Activated T-cell treated with anti-CD3 and anti-CD28 coated beads, Interleukin-2, amount 50 U/mL, for 24 hours (primary cell): ENCODE results near the gene NPTXR.
A peak's percentile ranks its signal among the peaks of the same experiment; 100 is the strongest.
"Not testable (repeated sequence)": the region's sequence is repeated elsewhere in the genome, so short reads cannot be mapped to it uniquely, and the experiment has no call there.

ENCODE experiments used
- DNase-seq: peaks from one replicate; pipeline ENCODE4 v3.0.0-alpha.2; 2020
- H3K27ac Mint-ChIP-seq: 2 replicates; pipeline ENCODE4 v1.8.0; 2020; ENCODE audit warnings: mild to moderate bottlenecking, mixed read lengths
- H3K27me3 Mint-ChIP-seq: 2 replicates; pipeline ENCODE4 v1.8.0; 2020; ENCODE audit warnings: mixed read lengths
- H3K36me3 Mint-ChIP-seq: 2 replicates; pipeline ENCODE4 v1.8.0; 2020; ENCODE audit warnings: low read depth, mixed read lengths
- H3K4me1 Mint-ChIP-seq: 2 replicates; pipeline ENCODE4 v1.8.0; 2020; ENCODE audit warnings: low read depth, mixed read lengths
- H3K4me3 Mint-ChIP-seq: 2 replicates; pipeline ENCODE4 v1.8.0; 2020; ENCODE audit warnings: mild to moderate bottlenecking, moderate library complexity, mixed read lengths
- H3K9me3 Mint-ChIP-seq: 2 replicates; pipeline ENCODE4 v1.8.0; 2020; ENCODE audit warnings: mixed read lengths

The NPTXR gene

GRCh38 chr22:38823637-38824036 is 20.2 kb downstream of the NPTXR start:
- no peaks in the 10 kb centered on the region for H3K4me1 Mint-ChIP-seq
- no peak overlapping the region for H3K4me3 Mint-ChIP-seq
- no peak overlapping the region for H3K27ac Mint-ChIP-seq
- H3K27me3 Mint-ChIP-seq, result no peaks in the 10 kb centered on the region
- H3K9me3 Mint-ChIP-seq, result no peaks in the 10 kb centered on the region
- no peak for DNase-seq
- H3K36me3 Mint-ChIP-seq, result no peaks in the 10 kb centered on the region

- Mint-ChIP-seq H3K9me3 (no peaks in the 10 kb centered on the region), H3K27me3 (no peaks in the 10 kb centered on the region), H3K4me1 (no peaks in the 10 kb centered on the region), H3K27ac (no peak overlapping the region), H3K4me3 (no peak overlapping the region), H3K36me3 (no peaks in the 10 kb centered on the region)
- DNase-seq, result no peak
Measured at GRCh38 chr22:38823076-38823475, 20.8 kb downstream of the NPTXR start.

- Mint-ChIP-seq H3K4me3 (no peak overlapping the region), H3K9me3 (no peaks in the 10 kb centered on the region), H3K27ac (no peak overlapping the region), H3K27me3 (no peaks in the 10 kb centered on the region), H3K36me3 (no peaks in the 10 kb centered on the region), H3K4me1 (no peaks in the 10 kb centered on the region)
- no peak for DNase-seq
Measured at GRCh38 chr22:38820020-38820419, 23.8 kb downstream of the NPTXR start.

- no peak for DNase-seq
- H3K36me3 Mint-ChIP-seq, result no peaks in the 10 kb centered on the region
- H3K4me3 Mint-ChIP-seq, result no peak overlapping the region
Measured at GRCh38 chr22:38819387-38819940, 24.4 kb downstream of the NPTXR start.

GRCh38 chr22:38817196-38817595 is 26.6 kb downstream of the NPTXR start:
- H3K27me3 Mint-ChIP-seq, result peaks cover 3% of the 10 kb centered on the region
- no peak for DNase-seq

More at GRCh38 chr22:38819387-38819940, 24.4 kb downstream of the NPTXR start:
- Mint-ChIP-seq H3K27me3 (no peaks in the 10 kb centered on the region), H3K9me3 (no peaks in the 10 kb centered on the region), H3K27ac (no peak overlapping the region), H3K4me1 (no peaks in the 10 kb centered on the region)

GRCh38 chr22:38815842-38816241 is 28.0 kb downstream of the NPTXR start:
- Mint-ChIP-seq H3K27ac (no peak overlapping the region), H3K9me3 (no peaks in the 10 kb centered on the region), H3K4me3 (no peak overlapping the region), H3K36me3 (no peaks in the 10 kb centered on the region), H3K27me3 (peaks cover 3% of the 10 kb centered on the region), H3K4me1 (no peaks in the 10 kb centered on the region)
- DNase-seq, result no peak

More at GRCh38 chr22:38817196-38817595, 26.6 kb downstream of the NPTXR start:
- Mint-ChIP-seq H3K4me1 (no peaks in the 10 kb centered on the region), H3K9me3 (no peaks in the 10 kb centered on the region), H3K4me3 (no peak overlapping the region), H3K27ac (no peak overlapping the region), H3K36me3 (no peaks in the 10 kb centered on the region)

- Mint-ChIP-seq H3K4me3 (no peak overlapping the region), H3K4me1 (no peaks in the 10 kb centered on the region), H3K36me3 (no peaks in the 10 kb centered on the region), H3K27me3 (peaks cover 3% of the 10 kb centered on the region), H3K27ac (no peak overlapping the region), H3K9me3 (peaks cover 7% of the 10 kb centered on the region)
- DNase-seq, result no peak
Measured at GRCh38 chr22:38811241-38811640, 32.6 kb downstream of the NPTXR start.

- not testable (repeated sequence) for DNase-seq, H3K4me3 Mint-ChIP-seq, H3K9me3 Mint-ChIP-seq, H3K27ac Mint-ChIP-seq, H3K4me1 Mint-ChIP-seq, H3K36me3 Mint-ChIP-seq
- peaks cover 11% of the 10 kb centered on the region for H3K27me3 Mint-ChIP-seq
Measured at GRCh38 chr22:38805041-38805593, 38.7 kb downstream of the NPTXR start.

GRCh38 chr22:38802671-38803121 is 41.1 kb downstream of the NPTXR start:
- peaks cover 11% of the 10 kb centered on the region for H3K27me3 Mint-ChIP-seq
- H3K4me1 Mint-ChIP-seq, result peaks cover 11% of the 10 kb centered on the region
- H3K36me3 Mint-ChIP-seq, result no peaks in the 10 kb centered on the region
- H3K4me3 Mint-ChIP-seq, result no peak overlapping the region
- no peak for DNase-seq
- no peak overlapping the region for H3K27ac Mint-ChIP-seq
- peaks cover 5% of the 10 kb centered on the region for H3K9me3 Mint-ChIP-seq

- Mint-ChIP-seq H3K27me3 (peaks cover 11% of the 10 kb centered on the region), H3K4me1 (peaks cover 17% of the 10 kb centered on the region), H3K4me3 (no peak overlapping the region), H3K9me3 (peaks cover 5% of the 10 kb centered on the region), H3K36me3 (no peaks in the 10 kb centered on the region), H3K27ac (no peak overlapping the region)
- DNase-seq, result no peak
Measured at GRCh38 chr22:38799265-38800002, 44.4 kb downstream of the NPTXR start.

GRCh38 chr22:38798496-38798895 is 45.3 kb downstream of the NPTXR start:
- Mint-ChIP-seq H3K36me3 (peaks cover under 1% of the 10 kb centered on the region), H3K27me3 (peaks cover 7% of the 10 kb centered on the region), H3K27ac (no peak overlapping the region), H3K9me3 (peaks cover 5% of the 10 kb centered on the region), H3K4me3 (no peak overlapping the region), H3K4me1 (peaks cover 20% of the 10 kb centered on the region)
- DNase-seq, result no peak

GRCh38 chr22:38796262-38796957 is 47.4 kb downstream of the NPTXR start:
- Mint-ChIP-seq H3K36me3 (peaks cover 5% of the 10 kb centered on the region), H3K4me1 (peaks cover 30% of the 10 kb centered on the region), H3K4me3 (no peak overlapping the region), H3K9me3 (peaks cover 5% of the 10 kb centered on the region), H3K27me3 (peaks cover 3% of the 10 kb centered on the region), H3K27ac (no peak overlapping the region)
- DNase-seq, result no peak

GRCh38 chr22:38795569-38795968 is 48.3 kb downstream of the NPTXR start:
- no peak overlapping the region for H3K4me3 Mint-ChIP-seq
- peaks cover 30% of the 10 kb centered on the region for H3K4me1 Mint-ChIP-seq
- peaks cover 3% of the 10 kb centered on the region for H3K27me3 Mint-ChIP-seq
- peaks cover 5% of the 10 kb centered on the region for H3K36me3 Mint-ChIP-seq
- H3K9me3 Mint-ChIP-seq, result peaks cover 5% of the 10 kb centered on the region
- no peak for DNase-seq
- H3K27ac Mint-ChIP-seq, result no peak overlapping the region

GRCh38 chr22:38793721-38794466 is 49.9 kb downstream of the NPTXR start, which contains the start of gene DNAL4:
TSS of gene DNAL4 (minus strand) at chr22:38794143. CDS start at chr22:38782731, 11,412 bp downstream.
- Mint-ChIP-seq H3K4me3 (peak within 1 kb of the TSS; percentile 82), H3K4me1 (peaks cover 29% of the 10 kb centered on the region), H3K36me3 (peaks cover 5% of the 10 kb centered on the region), H3K9me3 (peaks cover 2% of the 10 kb centered on the region), H3K27ac (peak within 1 kb of the TSS; percentile 82), H3K27me3 (peaks cover 3% of the 10 kb centered on the region)
- DNase-seq, result peak; percentile 89
